GM19351 (cell line): Measurements from ENCODE around the gene STXBP1.

Experiments
- ATAC-seq: cut with Tn5 transposase; IDR thresholded peaks from one replicate; pipeline ENCODE4 v1.9.1; 2021; ENCODE audit warnings: mild to moderate bottlenecking, moderate library complexity; ENCODE audit not compliant: unreplicated experiment

Gene STXBP1

DNA sequence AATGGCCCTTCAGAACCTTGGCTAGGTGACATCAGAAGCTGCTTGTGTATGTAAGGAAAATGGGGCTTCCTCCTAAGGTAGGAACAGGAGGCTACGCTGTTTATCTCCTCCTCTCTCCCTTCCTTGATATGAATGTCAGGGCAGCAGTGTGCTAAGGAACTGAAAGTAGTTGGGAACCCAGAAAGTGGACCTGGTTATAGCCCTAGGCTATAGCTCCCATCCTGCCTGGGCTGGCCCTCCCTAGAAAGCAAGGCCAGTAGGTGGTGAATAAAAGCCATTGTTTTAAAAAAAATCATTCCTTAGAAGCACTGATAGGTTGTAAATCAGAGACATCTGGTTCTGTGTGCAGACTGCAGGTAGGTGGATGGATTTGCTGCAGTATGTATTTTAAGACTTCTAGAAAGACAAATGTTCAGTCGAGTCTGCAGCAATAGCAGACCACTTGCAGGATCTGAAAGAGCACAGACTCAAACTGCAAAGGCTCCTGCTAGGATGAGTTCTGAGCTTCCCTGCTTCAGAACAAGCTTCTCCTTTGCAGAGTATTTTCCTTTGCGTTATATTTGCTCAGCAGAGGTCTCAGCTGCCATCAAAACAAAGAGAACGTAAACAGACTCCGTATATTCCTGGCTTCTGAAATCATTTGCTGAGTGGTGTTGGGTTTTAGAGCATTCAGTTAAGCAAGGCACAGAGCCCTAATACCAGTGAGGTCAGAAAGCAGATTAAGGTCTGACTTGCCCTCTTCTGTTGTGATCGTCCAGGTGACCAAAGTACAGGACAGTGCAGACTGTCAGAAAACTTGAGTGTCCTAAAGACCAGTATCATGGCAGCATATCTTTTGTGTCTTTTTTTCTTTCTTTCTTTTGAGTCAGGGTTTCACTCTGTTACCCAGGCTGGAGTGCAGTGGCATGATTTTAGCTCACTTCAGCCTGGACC, 74.7 kb downstream of the STXBP1 start:
- ATAC-seq, result no peak

DNA sequence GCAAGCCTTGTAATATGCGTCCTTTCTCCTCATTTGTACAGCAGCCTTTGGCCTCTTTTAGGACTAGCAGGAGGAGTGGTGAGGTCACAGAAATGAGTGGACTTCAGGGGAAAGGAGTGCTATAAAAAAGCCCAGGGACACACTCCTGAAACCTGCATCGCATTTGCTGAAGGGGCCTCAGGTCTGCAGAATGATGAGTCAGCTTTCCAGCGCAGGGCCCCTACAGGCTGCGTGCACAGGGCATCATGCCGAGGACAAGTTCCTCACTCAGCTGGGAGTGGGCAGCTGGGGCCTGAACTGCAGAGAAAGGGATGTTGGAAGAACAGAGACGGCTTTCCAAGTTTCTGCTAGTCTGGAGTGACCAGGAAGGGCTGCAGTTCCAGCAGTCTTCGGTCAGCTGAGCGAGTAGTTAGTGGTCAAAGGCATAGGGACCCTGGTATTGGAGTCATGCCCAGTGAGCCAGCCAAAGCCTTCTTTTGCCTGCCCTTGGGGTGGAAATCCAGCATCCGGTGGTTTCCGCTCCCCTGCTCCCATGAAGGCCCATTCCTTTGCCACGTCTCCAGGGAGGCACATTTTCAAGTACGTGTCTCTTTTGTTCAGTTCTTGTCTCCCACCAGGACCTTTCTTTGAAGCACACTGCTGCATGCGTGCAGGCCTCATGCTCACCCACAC, 77.4 kb downstream of the STXBP1 start:
- ATAC-seq, result no peak

DNA sequence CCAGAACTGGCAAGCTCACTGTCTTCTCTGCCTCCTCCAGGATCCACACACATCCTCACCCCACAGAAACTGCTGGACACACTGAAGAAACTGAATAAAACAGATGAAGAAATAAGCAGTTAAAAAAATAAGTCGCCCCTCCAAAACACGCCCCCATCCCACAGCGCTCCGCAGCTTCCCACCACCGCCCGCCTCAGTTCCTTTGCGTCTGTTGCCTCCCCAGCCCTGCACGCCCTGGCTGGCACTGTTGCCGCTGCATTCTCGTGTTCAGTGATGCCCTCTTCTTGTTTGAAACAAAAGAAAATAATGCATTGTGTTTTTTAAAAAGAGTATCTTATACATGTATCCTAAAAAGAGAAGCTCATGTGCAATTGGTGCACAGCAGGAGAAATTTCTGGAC, 78.7 kb downstream of the STXBP1 start:
- ATAC-seq, result no peak

DNA sequence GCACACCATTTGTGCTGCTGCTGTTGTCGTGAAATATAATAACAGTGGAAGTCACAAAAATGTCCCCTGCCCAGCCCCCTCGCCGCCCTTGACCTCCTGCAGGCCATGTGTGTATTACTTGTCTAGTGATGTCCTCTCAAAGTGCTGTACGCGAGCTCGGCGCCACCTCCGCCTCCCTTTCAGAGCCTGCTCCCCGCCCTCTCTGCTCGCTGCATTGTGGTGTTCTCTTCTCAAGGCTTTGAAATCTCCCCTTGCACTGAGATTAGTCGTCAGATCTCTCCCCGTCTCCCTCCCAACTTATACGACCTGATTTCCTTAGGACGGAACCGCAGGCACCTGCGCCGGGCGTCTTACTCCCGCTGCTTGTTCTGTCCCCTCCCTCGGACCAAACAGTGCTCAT, 80.0 kb downstream of the STXBP1 start:
- ATAC-seq, result no peak

DNA sequence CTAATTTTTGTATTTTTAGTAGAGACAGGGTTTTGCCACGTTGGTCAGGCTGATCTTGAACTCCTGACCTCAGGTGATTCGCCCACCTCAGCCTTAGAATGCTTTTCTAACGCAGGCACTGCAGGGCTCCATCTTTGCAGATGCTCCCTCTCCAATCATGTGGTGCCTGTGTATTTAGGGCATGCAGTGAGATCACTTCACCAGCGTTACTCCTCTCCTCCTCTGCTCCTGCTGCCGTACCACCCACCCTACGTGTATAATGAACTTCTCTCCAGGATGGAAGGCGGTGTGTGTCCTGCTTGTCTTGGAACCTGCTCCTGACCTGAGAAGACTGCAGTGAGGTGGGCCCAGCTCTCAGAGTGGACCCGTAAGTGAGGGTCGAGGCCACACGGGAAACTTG, 81.1 kb downstream of the STXBP1 start:
- no peak for ATAC-seq

DNA sequence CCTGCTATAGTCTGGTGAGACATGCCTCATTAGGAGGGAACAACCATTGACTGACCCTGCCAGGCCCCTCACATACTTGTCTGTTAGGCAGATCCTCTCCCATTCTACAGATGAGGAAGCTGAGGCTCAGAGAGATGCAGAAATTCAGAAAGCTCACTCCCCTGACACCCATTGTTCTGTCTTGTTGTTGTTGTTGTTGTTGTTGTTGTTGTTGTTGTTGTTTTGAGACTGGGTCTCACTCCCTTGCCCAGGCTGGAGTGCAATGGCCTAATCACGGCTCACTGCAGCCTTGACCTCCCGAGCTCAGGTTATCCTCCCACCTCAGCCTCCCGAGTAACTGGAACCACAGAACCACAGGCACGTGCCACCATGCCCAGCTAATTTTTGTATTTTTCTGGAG, 81.6 kb downstream of the STXBP1 start:
- no peak for ATAC-seq

DNA sequence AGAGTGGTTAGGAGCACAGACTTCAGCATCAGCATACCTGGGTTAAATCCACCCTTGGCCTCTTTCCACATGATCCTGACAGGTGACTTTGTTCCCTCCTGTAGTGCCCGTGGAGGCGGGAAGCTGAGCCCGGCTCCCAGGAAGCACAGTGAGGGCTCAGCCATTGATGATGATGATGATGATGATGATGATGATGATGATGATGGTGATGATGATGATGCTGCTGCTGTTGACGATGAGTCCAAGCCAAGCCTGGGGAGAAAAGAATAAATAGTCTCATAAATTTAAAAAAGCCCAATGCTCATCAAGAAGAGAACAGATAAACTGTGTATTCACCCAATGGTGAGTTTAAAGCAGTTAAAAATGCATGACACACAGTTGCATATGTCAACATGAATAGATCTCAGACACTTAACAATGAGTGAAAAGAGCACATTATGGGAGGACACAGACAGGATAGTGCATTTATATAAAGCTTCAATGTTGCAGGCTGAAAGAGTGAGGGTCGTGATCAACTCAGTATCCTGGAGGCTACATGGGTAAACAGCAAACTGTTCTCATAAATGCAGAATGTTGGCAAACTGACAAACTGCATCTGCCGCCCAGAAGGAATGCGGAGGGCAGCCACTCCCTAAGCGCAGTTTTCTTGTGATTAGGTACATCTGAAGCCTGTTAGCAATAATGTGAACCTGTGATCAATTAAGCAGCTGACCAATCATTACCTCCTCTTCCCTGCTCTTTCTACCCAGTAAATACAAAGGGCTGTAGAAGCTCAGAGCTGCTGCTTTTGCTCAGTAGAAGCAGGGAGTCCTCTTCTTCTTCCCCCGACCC, 83.0 kb downstream of the STXBP1 start:
- ATAC-seq, result no peak

DNA sequence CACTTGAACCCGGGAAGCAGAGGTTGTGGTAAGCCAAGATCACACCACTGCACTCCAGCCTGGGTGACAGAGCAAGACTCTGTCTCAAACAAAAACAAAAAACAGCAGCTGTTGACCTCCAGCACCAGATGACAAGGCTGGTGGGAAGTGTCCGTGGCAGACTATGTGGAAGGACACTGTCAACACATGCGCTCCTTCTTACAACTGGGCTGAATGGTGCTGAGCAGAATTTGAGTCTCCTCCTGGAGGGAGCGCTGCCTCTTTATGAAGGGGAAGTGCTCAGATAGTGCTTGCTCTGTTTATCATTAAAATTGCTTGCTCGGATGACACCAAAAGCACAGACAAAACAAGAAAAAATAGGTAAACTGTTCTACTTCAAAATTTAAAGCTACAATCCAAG, 85.5 kb downstream of the STXBP1 start:
- no peak for ATAC-seq

DNA sequence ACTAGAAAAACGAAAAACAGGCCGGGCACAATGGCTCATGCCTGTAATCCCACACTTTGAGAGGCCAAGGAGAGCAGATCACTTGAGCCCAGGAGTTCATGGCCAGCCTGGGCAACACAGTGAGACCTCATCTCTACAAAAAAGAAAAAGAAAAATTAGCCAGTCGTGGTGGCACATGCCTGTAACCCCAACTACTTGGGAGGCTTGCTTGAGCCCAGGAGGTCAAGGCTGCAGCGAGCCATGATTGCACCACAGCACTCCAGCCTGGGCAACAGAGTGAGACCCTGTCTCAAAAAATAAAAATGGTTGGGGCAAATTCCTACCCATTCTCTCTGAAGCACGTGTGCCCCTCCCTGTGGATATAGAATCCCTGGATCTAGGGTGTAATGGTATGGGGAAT, 86.3 kb downstream of the STXBP1 start:
- ATAC-seq, result no peak

DNA sequence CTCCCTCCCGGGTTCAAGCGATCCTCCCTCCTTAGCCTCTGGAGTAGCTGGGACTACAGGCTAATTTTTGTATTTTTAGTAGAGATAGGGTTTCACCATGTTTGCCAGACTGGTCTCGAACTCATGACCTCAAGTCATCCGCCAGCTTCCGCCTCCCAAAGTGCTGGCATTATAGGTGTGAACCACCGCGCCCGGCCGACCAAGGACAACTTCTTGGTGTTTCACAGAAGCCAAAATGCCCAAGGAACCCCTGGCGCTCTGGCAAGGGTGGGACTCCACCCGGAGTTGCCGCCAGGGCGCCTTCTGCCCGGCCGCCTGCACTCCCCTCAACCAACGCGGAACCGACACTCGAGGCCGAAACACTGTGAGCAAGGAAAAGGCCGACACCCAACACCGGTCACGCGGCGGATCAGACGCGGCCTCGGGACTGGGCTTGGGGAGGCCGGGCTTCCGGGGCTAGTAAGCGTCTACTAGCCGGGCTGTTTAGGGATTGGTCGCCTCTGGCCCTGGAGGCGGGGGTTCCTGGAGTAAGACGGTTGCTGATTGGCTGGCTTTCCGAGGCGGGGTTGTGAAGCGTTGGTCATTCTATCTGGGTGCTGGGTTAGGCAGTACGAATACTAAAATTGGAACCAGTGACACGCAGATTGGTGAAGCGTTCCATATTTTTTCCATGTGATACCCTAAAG, 87.1 kb downstream of the STXBP1 start:
- peak; percentile 86 for ATAC-seq

DNA sequence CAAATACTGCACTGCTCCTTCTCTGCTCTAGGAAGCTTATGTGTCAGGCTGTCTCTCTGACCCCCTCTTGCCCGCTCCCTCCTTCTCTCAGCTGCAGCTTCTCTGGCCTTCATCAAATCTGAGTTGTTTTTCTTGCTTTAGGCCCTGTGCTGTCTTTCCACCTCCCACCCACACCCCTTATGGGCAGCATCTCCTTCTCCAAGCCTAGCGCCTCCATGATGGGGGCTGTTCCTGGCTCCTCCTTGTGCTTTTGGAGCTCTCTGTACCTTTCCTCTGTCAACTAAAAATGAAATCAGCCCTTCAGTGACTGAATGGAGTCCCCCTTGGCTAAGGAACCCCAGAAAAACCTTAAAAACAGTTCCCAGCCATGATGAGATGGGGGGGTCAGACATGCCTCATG, 88.1 kb downstream of the STXBP1 start:
- no peak for ATAC-seq

DNA sequence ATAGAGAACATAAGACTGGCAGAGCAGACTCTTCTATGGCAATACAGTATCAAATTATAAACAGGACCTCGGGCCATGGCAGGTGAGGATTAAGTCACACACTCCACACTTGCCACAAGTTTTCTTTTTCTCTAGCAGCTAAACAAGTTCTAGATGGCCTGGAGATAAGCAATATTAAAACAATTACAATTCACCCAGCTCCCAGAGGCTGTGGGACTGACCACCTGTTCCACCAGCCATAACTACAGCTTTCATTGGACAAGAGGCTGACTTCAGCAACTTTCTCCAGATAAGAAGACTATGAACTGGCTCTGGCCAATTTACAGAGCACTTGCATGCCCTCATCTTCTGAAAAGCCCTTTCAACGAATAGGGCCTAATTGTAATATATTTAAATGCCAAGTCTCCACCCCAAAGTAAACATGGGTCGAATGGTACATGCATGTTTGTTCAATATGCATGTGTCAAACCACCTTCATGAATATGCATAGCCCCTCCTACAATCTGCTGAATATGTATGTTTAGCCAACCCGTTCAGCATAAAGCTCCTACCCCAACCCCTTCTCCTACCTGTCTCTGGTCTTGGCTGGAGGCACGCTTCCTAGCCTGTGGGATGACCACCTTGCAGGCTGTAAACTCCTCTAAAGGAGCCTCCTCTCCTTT, 88.6 kb downstream of the STXBP1 start:
- no peak for ATAC-seq

DNA sequence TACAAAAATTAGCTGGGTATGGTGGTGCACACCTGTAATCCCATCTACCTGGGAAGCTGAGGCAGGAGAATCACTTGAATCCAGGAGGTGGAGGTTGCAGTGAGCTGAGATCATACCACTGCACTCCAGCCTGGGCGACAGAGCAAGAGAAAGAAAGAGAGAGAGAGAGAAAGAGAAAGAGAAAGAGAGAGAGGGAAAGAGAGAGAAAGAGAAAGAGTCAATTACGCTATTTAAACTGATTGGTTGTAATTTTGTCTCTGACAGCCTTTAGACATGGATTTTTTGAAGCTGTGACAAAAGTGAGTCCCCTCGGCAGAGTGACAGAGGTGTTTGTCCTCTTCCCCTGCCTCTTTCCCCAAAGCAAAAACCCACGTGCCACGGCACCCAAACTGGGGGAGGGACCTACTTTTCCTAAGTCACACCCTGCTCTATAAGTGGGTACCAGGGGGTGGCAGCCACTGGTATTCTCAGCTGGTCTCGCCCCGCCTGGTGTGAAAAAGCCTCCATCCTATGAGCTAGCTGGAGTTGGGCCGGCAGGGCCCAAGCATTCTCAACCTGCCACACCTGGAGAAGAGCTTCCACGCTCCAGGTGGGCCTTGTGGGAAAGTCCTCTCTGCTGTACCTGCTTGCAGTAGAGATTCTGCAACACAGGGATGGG, 91.3 kb downstream of the STXBP1 start:
- no peak for ATAC-seq

DNA sequence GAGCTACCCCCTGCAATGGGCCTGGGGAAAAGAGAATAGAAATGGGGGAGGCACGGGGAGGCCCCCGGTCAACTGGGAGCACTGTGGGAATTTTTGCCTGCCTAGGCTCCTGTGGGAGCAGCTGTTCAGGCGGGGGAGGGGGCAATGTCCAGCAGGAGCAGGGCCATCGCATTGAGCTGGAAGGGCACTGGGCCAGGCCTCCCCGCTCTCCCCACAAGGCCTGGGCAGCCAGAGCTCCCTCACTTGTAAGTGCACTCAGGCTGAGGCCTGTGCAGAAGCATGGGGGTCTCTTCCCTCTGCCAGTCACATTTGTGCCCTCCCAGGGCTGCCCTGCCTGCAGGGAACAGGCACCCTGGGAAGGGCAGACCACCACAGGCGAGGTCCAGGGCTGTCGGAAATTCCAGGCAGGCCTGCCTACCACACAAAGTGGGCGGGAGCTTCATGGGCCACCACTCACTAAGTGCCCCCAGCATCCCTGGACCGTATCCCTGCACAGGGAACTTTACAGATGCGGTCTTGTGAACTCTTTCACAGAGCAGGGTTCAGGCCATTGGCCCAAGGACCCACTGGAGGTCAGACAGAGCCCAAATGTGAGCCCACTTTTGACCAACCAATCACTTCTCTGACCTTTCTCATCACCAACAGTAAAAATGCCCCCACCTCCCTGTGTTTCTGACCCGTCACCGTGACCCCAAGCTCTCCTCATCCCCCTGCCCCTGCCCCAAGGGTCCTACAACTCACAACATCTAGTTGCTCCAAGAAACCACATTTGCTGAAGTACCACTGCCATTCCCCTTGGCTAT, 93.7 kb downstream of the STXBP1 start:
- ATAC-seq, result no peak

DNA sequence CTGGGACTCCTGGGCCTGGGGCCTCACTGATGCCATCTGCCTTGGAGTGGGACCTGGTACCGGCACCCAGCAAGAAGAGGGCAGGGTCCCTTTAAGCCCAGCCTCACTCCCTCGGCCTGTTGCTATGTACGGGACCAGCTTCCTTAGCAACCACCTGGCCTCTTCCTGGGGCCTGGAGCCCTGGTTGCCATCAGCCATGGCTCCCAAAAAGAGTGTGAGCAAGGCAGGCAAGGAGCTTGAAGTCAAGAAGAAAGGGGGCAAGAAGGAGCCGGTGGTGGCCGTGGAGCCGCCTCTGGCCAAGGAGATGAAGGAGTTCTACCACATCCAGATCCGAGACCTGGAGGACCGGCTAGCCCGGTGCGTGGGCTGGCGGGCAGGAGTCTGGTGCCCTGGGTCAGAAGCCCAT, 94.8 kb downstream of the STXBP1 start, which contains the start of gene CFAP157:
CFAP157 (plus strand) TSS at position 153 of the 406 bp plus-strand sequence; CDS start at position 197, 44 bp downstream.
- no peak for ATAC-seq

DNA sequence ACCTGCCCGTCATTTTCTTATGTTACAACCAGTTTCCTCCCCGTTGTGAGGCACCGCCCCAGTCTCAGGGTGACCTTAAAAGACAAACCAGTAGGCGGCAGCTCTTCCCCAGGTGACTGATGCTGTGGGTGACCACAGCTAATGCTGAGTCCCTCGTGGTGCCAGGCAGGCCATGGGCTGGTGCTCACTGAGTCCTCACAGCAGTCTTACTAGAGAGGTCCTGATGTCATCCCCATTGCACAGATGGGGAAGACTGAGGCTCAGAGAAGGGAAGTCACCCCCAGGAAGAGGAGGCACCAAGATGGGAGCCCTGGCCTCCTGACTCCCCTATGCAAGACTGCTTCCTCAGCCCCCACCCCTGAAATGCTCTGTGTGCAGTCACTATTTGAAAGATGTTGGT, 95.7 kb downstream of the STXBP1 start:
- no peak for ATAC-seq

DNA sequence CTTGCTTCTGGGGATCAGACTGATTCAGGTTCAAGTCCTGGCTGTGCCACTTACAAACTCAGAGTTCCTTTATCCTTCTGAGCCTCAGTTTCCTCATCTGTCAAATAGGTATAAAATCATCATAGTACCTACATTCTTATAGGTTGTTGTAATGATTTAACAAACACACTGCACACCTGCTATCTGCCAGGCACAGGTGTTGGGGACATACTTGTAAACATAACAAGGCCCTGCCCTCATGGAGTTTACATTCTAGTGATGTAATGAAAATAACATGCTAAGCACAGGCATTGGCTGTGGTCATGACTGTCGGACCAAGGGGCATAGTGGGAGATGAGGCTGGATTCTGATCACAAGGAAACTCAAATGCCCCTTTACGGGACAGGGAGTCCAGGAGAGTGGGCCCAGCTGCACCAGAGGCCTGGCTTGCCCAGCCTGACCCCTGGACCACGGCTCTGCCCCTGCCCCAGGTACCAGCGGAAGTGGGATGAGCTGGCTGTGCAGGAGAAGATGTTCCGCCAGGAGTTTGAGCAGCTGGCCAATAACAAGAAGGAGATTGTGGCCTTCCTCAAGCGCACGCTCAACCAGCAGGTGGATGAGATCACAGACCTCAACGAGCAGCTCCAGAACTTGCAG, 97.0 kb downstream of the STXBP1 start:
- no peak for ATAC-seq

DNA sequence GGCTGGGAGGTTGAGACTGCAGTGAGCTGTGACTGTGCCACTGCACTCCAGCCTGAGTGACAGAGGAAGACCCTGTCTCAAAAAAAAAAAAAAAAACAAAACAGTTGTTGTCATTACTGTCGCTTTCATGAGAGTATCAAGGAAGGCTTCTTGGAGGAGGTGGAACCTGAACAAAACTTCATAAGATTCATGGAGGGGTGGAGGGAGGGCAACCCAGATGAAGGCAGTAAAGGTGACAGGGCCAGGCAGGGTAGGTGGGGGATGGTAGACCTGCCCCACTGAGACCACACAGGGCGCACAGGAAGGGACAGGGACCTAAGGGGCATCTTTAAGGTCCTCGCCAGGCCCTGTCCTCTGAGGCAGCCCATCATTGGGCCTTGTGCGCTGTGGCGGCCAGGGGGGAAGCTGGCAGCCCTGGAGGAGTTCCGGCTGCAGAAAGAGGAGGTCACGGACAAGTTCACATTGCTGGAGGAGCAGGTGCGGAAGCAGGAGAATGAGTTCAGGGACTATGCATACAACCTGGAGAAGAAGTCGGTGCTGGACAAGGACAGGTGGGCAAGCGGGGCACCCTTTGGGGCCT, 98.2 kb downstream of the STXBP1 start:
- ATAC-seq, result no peak
